ENCODE measurements around the gene ERH. TPM values are rescaled to one million over a fixed set of nuclear protein-coding genes. Genes with fewer than 3 reads are reported as not detected.
A peak's percentile ranks its signal among the peaks of the same experiment; 100 is the strongest.

The ERH gene
- total RNA-seq, 6 experiments from 2014 or later, result 46.0 to 71.7 (median 68.5) TPM

DNA sequence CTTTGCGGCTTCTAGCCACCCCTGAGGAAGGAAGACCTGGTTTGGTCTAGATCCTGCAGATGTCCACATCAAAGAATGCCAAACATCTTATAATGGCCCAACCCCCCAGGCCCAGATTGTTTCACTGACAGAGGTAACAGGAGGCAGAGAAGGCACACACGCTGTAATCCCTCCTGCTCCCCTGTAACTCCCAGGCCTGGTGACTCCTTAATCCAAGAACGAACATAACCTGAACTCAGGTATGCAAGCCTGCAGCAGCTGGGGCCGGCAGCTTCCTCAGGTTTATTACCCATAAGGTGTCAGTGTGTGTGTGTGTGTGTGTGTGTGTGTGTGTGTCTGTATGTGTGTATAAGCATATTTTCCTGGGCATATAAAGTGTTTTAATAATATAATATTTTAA, 52.7 kb downstream of the ERH start:
- no peak for DNase-seq
- H3K4me1 ChIP-seq, result peaks cover 0 to 3% (median 0%) of the 10 kb centered on the region in 4 donors
- 63% methylated on average over 3 of the region's 4 CpGs for WGBS (ENCODE audit: insufficient coverage, low coverage, low lambda C conversion rate, missing lambda C conversion rate)
- H3K4me3 ChIP-seq, result no peak overlapping the region
- no peak for TF ChIP-seq CTCF (IDR thresholded peaks at IDR 0.05)
- no peak for TF ChIP-seq POLR2A (IDR thresholded peaks at IDR 0.05)
- H3K27ac ChIP-seq, result no peak overlapping the region
- intact Hi-C loops (cut with DNase I), result no loop called here
- H3K36me3 ChIP-seq, result no peaks in the 10 kb centered on the region
- ATAC-seq, result no peak
- H3K27me3 ChIP-seq, result no peaks in the 10 kb centered on the region
- no peaks in the 10 kb centered on the region for H3K9me3 ChIP-seq

GRCh38 chr14:69344171-69344570, 53.9 kb downstream of the ERH start:
- no peaks in the 10 kb centered on the region for H3K27me3 ChIP-seq
- 88% methylated on average over 1 of the region's 3 CpGs for WGBS (ENCODE audit: insufficient coverage, low coverage, low lambda C conversion rate, missing lambda C conversion rate)

GRCh38 chr14:69342928-69343525, 55.1 kb downstream of the ERH start:
- Histone ChIP-seq H3K27ac (no peak overlapping the region), H3K27me3 (no peaks in the 10 kb centered on the region), H3K4me3 (no peak overlapping the region), H3K36me3 (no peaks in the 10 kb centered on the region), H3K4me1 (peaks cover 0 to 3% (median 0%) of the 10 kb centered on the region in 4 donors), H3K9me3 (no peaks in the 10 kb centered on the region)
- no peak for TF ChIP-seq CTCF (IDR thresholded peaks at IDR 0.05)
- no peak for TF ChIP-seq POLR2A (IDR thresholded peaks at IDR 0.05)
- DNase-seq (peak in 1 of 3 donors; percentile 51), ATAC-seq (peak; percentile 47 to 77 (median 62))
- WGBS (ENCODE audit: insufficient coverage, low coverage, low lambda C conversion rate, missing lambda C conversion rate), result 32% methylated on average over 8 of the region's 8 CpGs
- intact Hi-C loops (cut with DNase I), result no loop called here

More at GRCh38 chr14:69344171-69344570, 53.9 kb downstream of the ERH start:
- no peaks in the 10 kb centered on the region for H3K9me3 ChIP-seq
- DNase-seq (no peak), ATAC-seq (no peak)
- H3K4me1 ChIP-seq, result peaks cover 0 to 3% (median 0%) of the 10 kb centered on the region in 4 donors
- H3K27ac ChIP-seq, result no peak overlapping the region
- intact Hi-C loops (cut with DNase I), result no loop called here
- TF ChIP-seq POLR2A (IDR thresholded peaks at IDR 0.05), result no peak
- no peak for TF ChIP-seq CTCF (IDR thresholded peaks at IDR 0.05)
- H3K4me3 ChIP-seq, result no peak overlapping the region
- no peaks in the 10 kb centered on the region for H3K36me3 ChIP-seq

DNA sequence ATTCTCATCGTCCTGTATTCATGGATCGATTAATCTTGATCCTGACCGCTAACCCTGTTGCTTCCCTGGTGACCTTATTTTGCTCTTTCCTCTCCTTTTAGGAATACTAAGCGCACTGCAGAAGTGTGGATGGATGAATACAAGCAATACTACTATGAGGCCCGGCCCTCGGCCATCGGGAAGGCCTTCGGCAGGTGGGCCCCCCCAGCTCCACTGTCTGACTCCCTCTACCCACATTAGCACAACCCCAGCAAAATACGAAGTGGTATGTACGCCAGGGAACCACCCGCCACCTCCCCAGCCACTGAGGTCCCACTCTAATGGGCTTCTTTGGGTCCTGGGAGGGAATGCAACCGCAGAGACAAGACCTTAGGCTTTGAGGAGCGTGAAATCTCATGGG, 58.7 kb downstream of the ERH start:
- Histone ChIP-seq H3K27ac (no peak overlapping the region), H3K36me3 (no peaks in the 10 kb centered on the region), H3K27me3 (no peaks in the 10 kb centered on the region), H3K4me3 (no peak overlapping the region), H3K4me1 (peaks cover 0 to 3% (median 0%) of the 10 kb centered on the region in 4 donors), H3K9me3 (no peaks in the 10 kb centered on the region)
- 87% methylated on average over 10 of the region's 13 CpGs for WGBS (ENCODE audit: insufficient coverage, low coverage, low lambda C conversion rate, missing lambda C conversion rate)
- DNase-seq (peak in 1 of 3 donors; percentile 34), ATAC-seq (no peak)
- TF ChIP-seq CTCF (IDR thresholded peaks at IDR 0.05) (no peak), POLR2A (IDR thresholded peaks at IDR 0.05) (no peak)
- intact Hi-C loops (cut with DNase I), result no loop called here
